ENCODE measurements around the gene CST3.

The CST3 gene

DNA sequence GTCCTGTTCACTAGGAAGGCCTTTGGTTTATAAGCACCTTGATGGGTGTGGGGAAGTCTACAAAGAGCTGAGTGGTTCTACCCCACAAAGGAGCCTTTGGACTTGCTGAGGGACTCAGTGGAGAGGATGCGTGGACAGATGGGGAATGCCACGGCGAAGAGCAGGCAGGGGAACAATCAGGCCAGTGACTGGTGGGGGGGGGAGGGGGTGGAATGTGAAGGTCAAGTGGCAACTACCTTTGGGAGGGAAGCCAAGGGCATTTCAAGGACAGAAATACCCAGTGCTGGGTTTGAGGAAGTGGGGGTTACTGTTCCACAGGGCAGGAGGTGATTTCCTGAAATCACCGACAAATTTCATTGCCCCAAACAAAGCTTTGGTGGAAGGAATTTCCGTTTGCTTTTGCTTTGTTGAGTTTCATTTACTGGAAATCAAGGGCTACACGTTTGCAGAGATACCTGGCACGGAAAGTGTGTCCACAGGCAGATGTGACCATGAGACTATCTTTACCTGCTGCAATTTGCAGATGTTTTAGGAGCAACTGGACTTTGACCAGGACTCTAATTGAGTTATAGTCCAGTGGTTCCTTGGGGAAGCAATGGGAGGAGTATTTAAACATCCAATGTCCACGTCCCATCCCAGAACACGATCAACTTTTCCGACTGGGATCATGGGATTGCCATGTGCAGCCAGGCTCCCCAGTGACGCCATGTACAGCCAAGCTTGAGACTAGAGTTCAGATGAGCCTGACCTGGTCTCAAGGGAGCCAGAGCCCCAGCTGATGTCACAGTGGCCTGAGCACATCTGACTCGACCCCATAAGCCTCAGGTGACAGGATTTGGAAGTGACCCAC lies 8.0 kb downstream of the CST3 start:
- Histone ChIP-seq H3K27ac (ENCODE audit: insufficient read depth, low read length, poor library complexity, severe bottlenecking) (no peak overlapping the region), H3K36me3 (ENCODE audit: control insufficient read depth, insufficient read depth, low read length) (no peaks in the 10 kb centered on the region), H3K4me1 (ENCODE audit: control insufficient read depth, insufficient read depth, low read length, poor library complexity, severe bottlenecking) (no peaks in the 10 kb centered on the region)

GRCh38 chr20:23629017-23629541 lies 8.7 kb downstream of the CST3 start:
- no peak for DNase-seq
- no peak overlapping the region for H3K4me3 ChIP-seq (ENCODE audit: insufficient read depth, low read depth, low read length, poor library complexity, severe bottlenecking)
- H3K27me3 ChIP-seq (replicated peaks; ENCODE audit: control insufficient read depth, insufficient read depth, low read length, poor library complexity, severe bottlenecking) = no peaks in the 10 kb centered on the region
- no peaks in the 10 kb centered on the region for H3K9me3 ChIP-seq (ENCODE audit: control insufficient read depth, low read length)
- H3K4me1 ChIP-seq (ENCODE audit: control insufficient read depth, insufficient read depth, low read length, poor library complexity, severe bottlenecking) = no peaks in the 10 kb centered on the region
- H3K36me3 ChIP-seq (ENCODE audit: control insufficient read depth, insufficient read depth, low read length) = no peaks in the 10 kb centered on the region
- no peak overlapping the region for H3K27ac ChIP-seq (ENCODE audit: insufficient read depth, low read length, poor library complexity, severe bottlenecking)

More for the DNA sequence above, 8.0 kb downstream of the CST3 start:
- Histone ChIP-seq H3K9me3 (ENCODE audit: control insufficient read depth, low read length) (no peaks in the 10 kb centered on the region), H3K27me3 (replicated peaks; ENCODE audit: control insufficient read depth, insufficient read depth, low read length, poor library complexity, severe bottlenecking) (no peaks in the 10 kb centered on the region), H3K4me3 (ENCODE audit: insufficient read depth, low read depth, low read length, poor library complexity, severe bottlenecking) (no peak overlapping the region)
- DNase-seq = no peak

DNA sequence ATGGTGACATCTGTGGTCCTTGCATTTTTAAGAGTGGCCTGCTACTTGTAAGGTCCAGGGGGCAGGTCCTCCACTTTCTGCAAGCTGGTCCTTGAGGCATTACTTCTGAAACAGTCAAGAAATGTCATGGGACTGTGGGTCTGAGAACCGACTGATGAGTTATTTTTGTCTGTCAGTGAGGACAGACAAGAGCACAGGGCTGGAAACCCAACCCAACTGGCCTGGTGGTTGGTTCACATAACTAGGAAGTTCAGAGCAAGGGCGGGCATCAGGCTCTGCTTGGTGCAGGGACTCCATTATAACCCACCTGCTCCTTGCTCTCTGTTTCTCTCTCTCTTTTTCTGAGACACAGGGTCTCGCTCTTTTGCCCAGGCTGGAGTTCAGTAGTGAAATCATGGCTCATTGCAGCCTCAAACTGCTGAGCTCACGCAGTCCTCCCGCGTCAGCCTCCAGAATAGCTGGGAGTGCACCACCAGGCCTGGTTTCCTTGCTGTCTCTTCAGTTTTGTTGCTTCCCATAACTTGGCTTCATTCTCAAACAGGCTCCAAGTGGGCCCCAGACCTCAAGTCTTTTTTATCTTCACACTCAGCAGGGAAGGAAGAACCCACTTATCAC lies 9.2 kb downstream of the CST3 start:
- DNase-seq = no peak
- Histone ChIP-seq H3K4me3 (ENCODE audit: insufficient read depth, low read depth, low read length, poor library complexity, severe bottlenecking) (no peak overlapping the region), H3K27ac (ENCODE audit: insufficient read depth, low read length, poor library complexity, severe bottlenecking) (no peak overlapping the region), H3K4me1 (ENCODE audit: control insufficient read depth, insufficient read depth, low read length, poor library complexity, severe bottlenecking) (no peaks in the 10 kb centered on the region), H3K9me3 (ENCODE audit: control insufficient read depth, low read length) (no peaks in the 10 kb centered on the region), H3K27me3 (replicated peaks; ENCODE audit: control insufficient read depth, insufficient read depth, low read length, poor library complexity, severe bottlenecking) (no peaks in the 10 kb centered on the region), H3K36me3 (ENCODE audit: control insufficient read depth, insufficient read depth, low read length) (no peaks in the 10 kb centered on the region)

DNA sequence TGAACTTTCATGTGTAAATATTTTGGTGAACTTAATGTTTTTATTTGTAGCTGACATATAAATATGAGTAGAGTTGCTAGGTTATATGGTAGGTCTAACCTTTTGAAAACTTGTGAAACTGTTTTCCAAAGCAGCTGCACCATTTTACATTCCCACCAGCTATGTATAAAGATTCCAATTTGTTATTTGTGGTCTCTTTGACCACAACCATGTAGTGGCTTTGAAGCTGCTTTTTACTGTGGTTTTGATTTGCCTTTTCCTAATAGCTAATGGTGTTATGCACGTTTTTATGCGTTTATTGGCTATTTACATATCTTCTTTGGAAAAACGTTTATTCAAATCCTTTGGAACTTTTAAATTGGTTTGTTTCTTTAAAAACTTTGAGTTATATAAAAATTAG lies 10.3 kb downstream of the CST3 start:
- no peaks in the 10 kb centered on the region for H3K9me3 ChIP-seq (ENCODE audit: control insufficient read depth, low read length)
- H3K4me3 ChIP-seq (ENCODE audit: insufficient read depth, low read depth, low read length, poor library complexity, severe bottlenecking) = no peak overlapping the region
- no peak overlapping the region for H3K27ac ChIP-seq (ENCODE audit: insufficient read depth, low read length, poor library complexity, severe bottlenecking)
- H3K4me1 ChIP-seq (ENCODE audit: control insufficient read depth, insufficient read depth, low read length, poor library complexity, severe bottlenecking) = no peaks in the 10 kb centered on the region
- no peaks in the 10 kb centered on the region for H3K36me3 ChIP-seq (ENCODE audit: control insufficient read depth, insufficient read depth, low read length)
- H3K27me3 ChIP-seq (replicated peaks; ENCODE audit: control insufficient read depth, insufficient read depth, low read length, poor library complexity, severe bottlenecking) = peaks cover 6% of the 10 kb centered on the region
- DNase-seq = no peak

- peaks cover 6% of the 10 kb centered on the region for H3K27me3 ChIP-seq (replicated peaks; ENCODE audit: control insufficient read depth, insufficient read depth, low read length, poor library complexity, severe bottlenecking)
- H3K27ac ChIP-seq (ENCODE audit: insufficient read depth, low read length, poor library complexity, severe bottlenecking) = no peak overlapping the region
- H3K4me1 ChIP-seq (ENCODE audit: control insufficient read depth, insufficient read depth, low read length, poor library complexity, severe bottlenecking) = no peaks in the 10 kb centered on the region
- no peaks in the 10 kb centered on the region for H3K36me3 ChIP-seq (ENCODE audit: control insufficient read depth, insufficient read depth, low read length)
- H3K9me3 ChIP-seq (ENCODE audit: control insufficient read depth, low read length) = no peaks in the 10 kb centered on the region
- DNase-seq = no peak
- H3K4me3 ChIP-seq (ENCODE audit: insufficient read depth, low read depth, low read length, poor library complexity, severe bottlenecking) = no peak overlapping the region
These were observed 11.6 kb downstream of the CST3 start for GRCh38 chr20:23626040-23626620.

- H3K4me1 ChIP-seq (ENCODE audit: control insufficient read depth, insufficient read depth, low read length, poor library complexity, severe bottlenecking) = no peaks in the 10 kb centered on the region
- H3K27me3 ChIP-seq (replicated peaks; ENCODE audit: control insufficient read depth, insufficient read depth, low read length, poor library complexity, severe bottlenecking) = peaks cover 6% of the 10 kb centered on the region
- no peaks in the 10 kb centered on the region for H3K36me3 ChIP-seq (ENCODE audit: control insufficient read depth, insufficient read depth, low read length)
- H3K9me3 ChIP-seq (ENCODE audit: control insufficient read depth, low read length) = no peaks in the 10 kb centered on the region
- DNase-seq = no peak
- no peak overlapping the region for H3K4me3 ChIP-seq (ENCODE audit: insufficient read depth, low read depth, low read length, poor library complexity, severe bottlenecking)
- H3K27ac ChIP-seq (ENCODE audit: insufficient read depth, low read length, poor library complexity, severe bottlenecking) = no peak overlapping the region
These were observed 12.4 kb downstream of the CST3 start for GRCh38 chr20:23625236-23625964.

DNA sequence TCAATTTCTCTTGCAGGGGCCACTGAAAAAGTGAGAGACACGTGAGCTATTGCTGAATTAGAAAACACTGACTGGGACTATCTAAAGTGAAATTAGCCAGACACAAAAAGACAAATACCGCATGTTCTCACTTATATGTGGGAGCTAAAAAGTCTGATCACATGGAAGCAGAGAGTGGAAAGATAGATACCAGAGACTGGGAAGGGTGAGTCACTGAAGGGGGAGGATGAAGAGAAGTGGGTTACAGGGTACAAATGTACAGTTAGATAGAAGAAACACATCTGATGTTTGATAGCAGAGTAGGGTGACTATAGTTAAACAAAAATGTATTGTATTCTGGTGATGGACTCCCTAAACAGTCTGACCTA lies 13.4 kb downstream of the CST3 start:
- Histone ChIP-seq H3K4me3 (ENCODE audit: insufficient read depth, low read depth, low read length, poor library complexity, severe bottlenecking) (no peak overlapping the region), H3K36me3 (ENCODE audit: control insufficient read depth, insufficient read depth, low read length) (no peaks in the 10 kb centered on the region), H3K27ac (ENCODE audit: insufficient read depth, low read length, poor library complexity, severe bottlenecking) (no peak overlapping the region), H3K4me1 (ENCODE audit: control insufficient read depth, insufficient read depth, low read length, poor library complexity, severe bottlenecking) (no peaks in the 10 kb centered on the region), H3K9me3 (ENCODE audit: control insufficient read depth, low read length) (no peaks in the 10 kb centered on the region), H3K27me3 (replicated peaks; ENCODE audit: control insufficient read depth, insufficient read depth, low read length, poor library complexity, severe bottlenecking) (peaks cover 6% of the 10 kb centered on the region)
- no peak for DNase-seq

DNA sequence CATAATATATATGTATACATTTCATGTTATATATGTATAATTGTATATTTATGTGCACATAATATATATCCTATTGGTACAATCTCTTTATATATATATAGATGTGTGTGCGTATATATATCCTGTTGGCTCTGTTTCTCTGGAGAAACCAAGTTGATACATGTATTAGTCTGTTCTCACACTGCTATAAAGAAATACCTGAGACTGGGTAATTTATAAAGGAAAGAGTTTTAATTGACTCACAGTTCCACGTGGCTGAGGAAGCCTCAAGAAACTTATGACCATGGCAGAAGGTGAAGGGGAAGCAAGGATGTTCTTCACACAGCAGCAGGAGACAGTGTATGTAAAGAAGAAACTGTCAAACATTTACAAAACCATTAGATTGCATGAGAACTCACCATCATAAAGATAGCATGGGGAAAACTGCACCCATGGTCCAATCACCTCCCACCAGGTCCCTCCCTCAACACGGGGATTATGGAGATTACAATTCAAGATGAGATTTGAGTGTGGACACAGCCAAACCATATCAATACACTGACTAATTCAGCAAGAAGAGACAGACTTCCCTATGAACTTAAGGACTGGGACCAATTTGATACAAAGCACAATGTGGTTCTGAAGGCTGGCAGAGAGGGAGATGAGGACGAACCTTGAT lies 14.0 kb downstream of the CST3 start:
- no peak overlapping the region for H3K4me3 ChIP-seq (ENCODE audit: insufficient read depth, low read depth, low read length, poor library complexity, severe bottlenecking)
- H3K27ac ChIP-seq (ENCODE audit: insufficient read depth, low read length, poor library complexity, severe bottlenecking) = no peak overlapping the region
- H3K36me3 ChIP-seq (ENCODE audit: control insufficient read depth, insufficient read depth, low read length) = no peaks in the 10 kb centered on the region
- no peaks in the 10 kb centered on the region for H3K4me1 ChIP-seq (ENCODE audit: control insufficient read depth, insufficient read depth, low read length, poor library complexity, severe bottlenecking)
- no peaks in the 10 kb centered on the region for H3K9me3 ChIP-seq (ENCODE audit: control insufficient read depth, low read length)
- no peak for DNase-seq
- peaks cover 6% of the 10 kb centered on the region for H3K27me3 ChIP-seq (replicated peaks; ENCODE audit: control insufficient read depth, insufficient read depth, low read length, poor library complexity, severe bottlenecking)

- no peak overlapping the region for H3K27ac ChIP-seq (ENCODE audit: insufficient read depth, low read length, poor library complexity, severe bottlenecking)
- no peaks in the 10 kb centered on the region for H3K36me3 ChIP-seq (ENCODE audit: control insufficient read depth, insufficient read depth, low read length)
- H3K27me3 ChIP-seq (replicated peaks; ENCODE audit: control insufficient read depth, insufficient read depth, low read length, poor library complexity, severe bottlenecking) = peaks cover 6% of the 10 kb centered on the region
- no peaks in the 10 kb centered on the region for H3K9me3 ChIP-seq (ENCODE audit: control insufficient read depth, low read length)
- DNase-seq = no peak
- no peak overlapping the region for H3K4me3 ChIP-seq (ENCODE audit: insufficient read depth, low read depth, low read length, poor library complexity, severe bottlenecking)
- H3K4me1 ChIP-seq (ENCODE audit: control insufficient read depth, insufficient read depth, low read length, poor library complexity, severe bottlenecking) = no peaks in the 10 kb centered on the region
These were observed 14.9 kb downstream of the CST3 start for GRCh38 chr20:23622839-23623343.

Data from effector memory CD4-positive, alpha-beta T cell (primary cell).